IPS-18c (cell line): Measurements from ENCODE around the gene ITPK1.

Source experiments
- H3K4me3 ChIP-seq: 2 replicates; pipeline ENCODE4 v1.7.0; 2013; ENCODE audit warnings: low read depth, mild to moderate bottlenecking, low read length, moderate library complexity; ENCODE audit not compliant: insufficient read depth
- H3K9me3 ChIP-seq: one replicate; pipeline ENCODE4 v1.6.1; 2013; ENCODE audit warnings: mild to moderate bottlenecking, low read length, moderate library complexity; ENCODE audit not compliant: control insufficient read depth, insufficient read depth

ITPK1 gene

GRCh38 chr14:92985521-92985920 lies 130.2 kb downstream of the ITPK1 start:
- H3K9me3 ChIP-seq: no peaks in the 10 kb centered on the region
- H3K4me3 ChIP-seq: no peak overlapping the region

- Histone ChIP-seq H3K9me3 (peaks cover 6% of the 10 kb centered on the region), H3K4me3 (no peak overlapping the region)
Measured at GRCh38 chr14:92984896-92985295, 130.8 kb downstream of the ITPK1 start.

GRCh38 chr14:92984082-92984788 lies 131.5 kb downstream of the ITPK1 start:
- Histone ChIP-seq H3K9me3 (peaks cover 8% of the 10 kb centered on the region), H3K4me3 (no peak overlapping the region)

GRCh38 chr14:92982956-92983355 lies 132.8 kb downstream of the ITPK1 start:
- no peak overlapping the region for H3K4me3 ChIP-seq
- peaks cover 13% of the 10 kb centered on the region for H3K9me3 ChIP-seq

- Histone ChIP-seq H3K4me3 (no peak overlapping the region), H3K9me3 (peaks cover 13% of the 10 kb centered on the region)
Measured at GRCh38 chr14:92981726-92982125, 134.0 kb downstream of the ITPK1 start.

- Histone ChIP-seq H3K4me3 (no peak overlapping the region; the same call in 1 of the 2 replicates), H3K9me3 (peaks cover 13% of the 10 kb centered on the region)
Measured at GRCh38 chr14:92980866-92981265, 134.9 kb downstream of the ITPK1 start.

GRCh38 chr14:92978229-92979021 lies 137.3 kb downstream of the ITPK1 start:
- Histone ChIP-seq H3K9me3 (peaks cover 17% of the 10 kb centered on the region), H3K4me3 (no peak overlapping the region)

- H3K9me3 ChIP-seq: peaks cover 17% of the 10 kb centered on the region
- H3K4me3 ChIP-seq: no peak overlapping the region
Measured at GRCh38 chr14:92976268-92976667, 139.5 kb downstream of the ITPK1 start.

- H3K9me3 ChIP-seq: peaks cover 9% of the 10 kb centered on the region
- no peak overlapping the region for H3K4me3 ChIP-seq
Measured at GRCh38 chr14:92974541-92975345, 141.0 kb downstream of the ITPK1 start.

- Histone ChIP-seq H3K9me3 (peaks cover 6% of the 10 kb centered on the region), H3K4me3 (no peak overlapping the region)
Measured at GRCh38 chr14:92973798-92974372, 141.8 kb downstream of the ITPK1 start.

GRCh38 chr14:92973261-92973797 lies 142.4 kb downstream of the ITPK1 start:
- Histone ChIP-seq H3K4me3 (no peak overlapping the region), H3K9me3 (peaks cover 4% of the 10 kb centered on the region)

GRCh38 chr14:92971601-92972180 lies 144.0 kb downstream of the ITPK1 start:
- H3K9me3 ChIP-seq: peaks cover 4% of the 10 kb centered on the region
- H3K4me3 ChIP-seq: no peak overlapping the region

GRCh38 chr14:92970271-92970670 lies 145.5 kb downstream of the ITPK1 start:
- H3K4me3 ChIP-seq: no peak overlapping the region
- peaks cover 2% of the 10 kb centered on the region for H3K9me3 ChIP-seq

GRCh38 chr14:92969871-92970270 lies 145.9 kb downstream of the ITPK1 start:
- H3K9me3 ChIP-seq: no peaks in the 10 kb centered on the region
- H3K4me3 ChIP-seq: no peak overlapping the region

- H3K9me3 ChIP-seq: no peaks in the 10 kb centered on the region
- H3K4me3 ChIP-seq: no peak overlapping the region
Measured at GRCh38 chr14:92969430-92969829, 146.3 kb downstream of the ITPK1 start.

- no peaks in the 10 kb centered on the region for H3K9me3 ChIP-seq
Measured at GRCh38 chr14:92968291-92969020, 147.3 kb downstream of the ITPK1 start.

More at GRCh38 chr14:92968291-92969020, 147.3 kb downstream of the ITPK1 start:
- no peak overlapping the region for H3K4me3 ChIP-seq
